Parathyroid adenoma (tissue), 2 donors: ENCODE data around the gene ADGRL3.
"Not testable (repeated sequence)": the region's sequence is repeated elsewhere in the genome, so short reads cannot be mapped to it uniquely, and the experiment has no call there.

Experiments used
- H2AFZ ChIP-seq: fragments of 300-600 bp; sonication (generic); one replicate; pipeline ENCODE4 v1.7.0; 2017; ENCODE audit warnings: antibody characterized with exemption, mild to moderate bottlenecking
- H3K27ac ChIP-seq: fragments of 300-600 bp; sonication (generic); one replicate; pipeline ENCODE4 v1.7.0; 2017
- H3K27me3 ChIP-seq: fragments of 300-600 bp; sonication (generic); one replicate; pipeline ENCODE4 v1.7.0; 2017; ENCODE audit warnings: low read length; ENCODE audit not compliant: control insufficient read depth, insufficient read depth
- H3K36me3 ChIP-seq: fragments of 300-600 bp; sonication (generic); one replicate; pipeline ENCODE4 v1.7.0; 2017; ENCODE audit warnings: low read length; ENCODE audit not compliant: control insufficient read depth, insufficient read depth
- H3K4me1 ChIP-seq: fragments of 300-600 bp; sonication (generic); one replicate; pipeline ENCODE4 v1.7.0; 2017; ENCODE audit warnings: control low read depth
- H3K4me2 ChIP-seq: fragments of 300-600 bp; sonication (generic); one replicate; pipeline ENCODE4 v1.7.0; 2017; ENCODE audit warnings: low read length
- H3K4me3 ChIP-seq: fragments of 300-600 bp; sonication (generic); one replicate; pipeline ENCODE4 v1.7.0; 2017; ENCODE audit warnings: low read depth, low read length
- H3K79me2 ChIP-seq: fragments of 300-600 bp; sonication (generic); one replicate; pipeline ENCODE4 v1.7.0; 2017; ENCODE audit warnings: control low read depth
- H3K9ac ChIP-seq: fragments of 300-600 bp; sonication (generic); one replicate; pipeline ENCODE4 v1.7.0; 2017; ENCODE audit warnings: mild to moderate bottlenecking
- H3K9me3 ChIP-seq: fragments of 300-600 bp; sonication (generic); one replicate; pipeline ENCODE4 v1.7.0; 2017; ENCODE audit warnings: low read length; ENCODE audit not compliant: control insufficient read depth
- TF ChIP-seq, protein P1 (sequence below): fragments of 300-600 bp; sonication (generic); IDR thresholded peaks from one replicate; pipeline ENCODE4 v1.7.0; 2017; ENCODE audit warnings: antibody characterized with exemption, mild to moderate bottlenecking
- donor health status: primary hyperparathyroidism.

Gene ADGRL3

DNA sequence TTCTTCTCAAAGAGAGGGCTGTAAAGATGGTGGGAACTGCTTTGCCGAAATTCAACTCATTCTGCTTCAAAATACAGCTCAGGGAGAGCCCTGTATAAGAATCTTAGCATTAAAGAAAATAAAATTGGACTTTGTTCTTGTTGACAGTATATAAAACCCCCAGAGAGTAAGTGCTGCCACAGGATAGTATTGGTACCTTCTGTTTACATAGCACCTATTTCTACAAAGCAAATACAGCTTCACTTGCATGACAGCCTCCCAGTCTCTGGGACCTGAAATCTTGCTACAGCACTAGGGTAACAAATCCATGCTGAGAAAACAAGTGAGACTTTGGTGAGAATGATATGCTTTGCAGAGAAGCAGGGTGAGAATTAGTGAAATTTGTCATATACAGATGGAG lies 428.6 kb downstream of the ADGRL3 start:
- Histone ChIP-seq H3K4me2 (no peak overlapping the region), H3K9ac (no peak overlapping the region), H3K27me3 (no peaks in the 10 kb centered on the region), H3K4me3 (no peak overlapping the region), H2AFZ (no peak overlapping the region), H3K36me3 (no peaks in the 10 kb centered on the region), H3K9me3 (no peaks in the 10 kb centered on the region), H3K4me1 (no peaks in the 10 kb centered on the region), H3K27ac (no peak overlapping the region), H3K79me2 (no peaks in the 10 kb centered on the region)
- TF ChIP-seq, protein P1, sequence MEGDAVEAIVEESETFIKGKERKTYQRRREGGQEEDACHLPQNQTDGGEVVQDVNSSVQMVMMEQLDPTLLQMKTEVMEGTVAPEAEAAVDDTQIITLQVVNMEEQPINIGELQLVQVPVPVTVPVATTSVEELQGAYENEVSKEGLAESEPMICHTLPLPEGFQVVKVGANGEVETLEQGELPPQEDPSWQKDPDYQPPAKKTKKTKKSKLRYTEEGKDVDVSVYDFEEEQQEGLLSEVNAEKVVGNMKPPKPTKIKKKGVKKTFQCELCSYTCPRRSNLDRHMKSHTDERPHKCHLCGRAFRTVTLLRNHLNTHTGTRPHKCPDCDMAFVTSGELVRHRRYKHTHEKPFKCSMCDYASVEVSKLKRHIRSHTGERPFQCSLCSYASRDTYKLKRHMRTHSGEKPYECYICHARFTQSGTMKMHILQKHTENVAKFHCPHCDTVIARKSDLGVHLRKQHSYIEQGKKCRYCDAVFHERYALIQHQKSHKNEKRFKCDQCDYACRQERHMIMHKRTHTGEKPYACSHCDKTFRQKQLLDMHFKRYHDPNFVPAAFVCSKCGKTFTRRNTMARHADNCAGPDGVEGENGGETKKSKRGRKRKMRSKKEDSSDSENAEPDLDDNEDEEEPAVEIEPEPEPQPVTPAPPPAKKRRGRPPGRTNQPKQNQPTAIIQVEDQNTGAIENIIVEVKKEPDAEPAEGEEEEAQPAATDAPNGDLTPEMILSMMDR: no peak

DNA sequence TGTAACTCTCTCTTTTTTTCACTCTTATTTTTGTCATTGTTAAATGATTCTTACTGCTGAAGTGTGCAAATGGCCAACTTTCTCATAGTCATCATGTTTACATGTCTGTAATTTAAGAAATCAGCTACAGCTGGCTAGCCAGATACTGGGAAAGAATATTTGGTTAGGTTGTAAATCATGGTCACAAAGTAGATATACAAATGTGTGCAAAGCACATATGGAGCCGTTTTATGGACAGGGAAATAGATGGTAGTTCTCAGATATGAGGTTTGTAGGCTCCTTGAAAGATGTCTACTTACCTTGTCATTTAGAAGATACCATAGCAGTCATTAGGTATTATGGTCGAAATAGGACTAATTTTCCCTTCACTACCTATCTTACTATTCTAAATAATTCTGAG lies 430.4 kb downstream of the ADGRL3 start:
- Histone ChIP-seq H3K79me2 (no peaks in the 10 kb centered on the region), H3K9me3 (no peaks in the 10 kb centered on the region), H3K36me3 (no peaks in the 10 kb centered on the region), H3K27ac (no peak overlapping the region), H2AFZ (no peak overlapping the region), H3K4me1 (no peaks in the 10 kb centered on the region), H3K4me2 (no peak overlapping the region), H3K9ac (no peak overlapping the region), H3K27me3 (no peaks in the 10 kb centered on the region), H3K4me3 (no peak overlapping the region)
- TF ChIP-seq, protein P1: no peak

DNA sequence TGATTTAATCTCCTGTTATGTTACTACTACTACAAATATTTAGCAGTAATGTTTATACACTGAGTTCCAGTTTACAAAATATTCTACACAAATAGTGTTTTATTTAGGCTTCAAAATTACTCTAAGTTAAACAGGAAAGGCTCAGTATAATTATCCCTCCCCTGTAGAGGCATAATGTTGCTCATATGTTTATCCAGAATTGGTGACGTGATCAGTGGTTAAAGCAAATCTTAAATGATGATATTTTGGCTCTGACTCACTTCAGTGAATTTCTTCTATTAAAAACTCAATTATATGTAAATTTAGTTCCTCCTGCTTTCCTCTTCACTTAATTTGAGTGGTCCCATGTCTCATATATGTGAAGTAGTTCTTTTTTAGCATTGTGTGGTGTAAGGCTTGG lies 438.5 kb downstream of the ADGRL3 start:
- no peak overlapping the region for H3K9ac ChIP-seq
- no peaks in the 10 kb centered on the region for H3K9me3 ChIP-seq
- no peak overlapping the region for H2AFZ ChIP-seq
- no peak overlapping the region for H3K27ac ChIP-seq
- H3K4me2 ChIP-seq: no peak overlapping the region
- no peak overlapping the region for H3K4me3 ChIP-seq
- H3K79me2 ChIP-seq: no peaks in the 10 kb centered on the region
- TF ChIP-seq, protein P1: no peak
- H3K36me3 ChIP-seq: no peaks in the 10 kb centered on the region
- no peaks in the 10 kb centered on the region for H3K4me1 ChIP-seq
- no peaks in the 10 kb centered on the region for H3K27me3 ChIP-seq

DNA sequence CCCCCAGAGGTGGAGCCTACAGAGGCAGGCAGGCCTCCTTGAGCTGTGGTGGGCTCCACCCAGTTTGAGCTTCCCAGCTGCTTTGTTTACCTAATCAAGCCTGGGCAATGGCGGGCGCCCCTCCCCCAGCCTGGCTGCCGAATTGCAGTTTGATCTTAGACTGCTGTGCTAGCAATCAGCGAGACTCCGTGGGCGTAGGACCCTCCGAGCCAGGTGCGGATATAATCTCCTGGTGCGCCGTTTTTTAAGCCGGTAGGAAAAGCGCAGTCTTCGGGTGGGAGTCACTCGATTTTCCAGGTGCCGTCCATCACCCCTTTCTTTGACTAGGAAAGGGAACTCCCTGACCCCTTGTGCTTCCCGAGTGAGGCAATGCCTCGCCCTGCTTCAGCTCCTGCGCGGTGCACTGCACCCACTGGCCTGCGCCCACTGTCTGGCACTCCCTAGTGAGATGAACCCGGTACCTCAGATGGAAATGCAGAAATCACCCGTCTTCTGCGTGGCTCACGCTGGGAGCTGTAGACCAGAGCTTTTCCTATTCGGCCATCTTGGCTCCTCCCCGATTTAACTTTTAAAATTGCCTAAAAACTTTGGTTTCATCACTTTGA lies 446.7 kb downstream of the ADGRL3 start:
- not testable (repeated sequence) for H2AFZ ChIP-seq, H3K27ac ChIP-seq, H3K4me2 ChIP-seq, H3K4me3 ChIP-seq, H3K36me3 ChIP-seq, H3K27me3 ChIP-seq, H3K9me3 ChIP-seq, H3K9ac ChIP-seq, H3K79me2 ChIP-seq, H3K4me1 ChIP-seq

DNA sequence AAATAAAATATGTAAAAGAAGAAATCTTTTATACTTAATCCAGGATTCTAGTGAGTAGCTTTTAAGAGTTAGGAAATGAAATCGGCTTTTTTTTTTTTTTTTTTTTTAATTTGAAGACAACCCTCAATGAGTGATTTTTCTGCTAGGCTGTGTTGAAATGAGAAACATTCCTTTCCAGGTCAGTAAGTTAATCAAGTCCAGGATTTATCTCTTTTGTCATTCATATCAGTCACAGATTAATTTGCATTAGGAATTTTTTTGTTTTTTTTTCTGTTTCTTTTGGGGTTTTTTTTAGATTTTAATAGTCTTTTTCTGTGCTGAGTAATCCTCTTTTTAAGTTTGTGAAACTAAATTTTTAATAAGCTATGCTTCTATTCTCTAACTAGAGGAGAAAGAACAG lies 448.1 kb downstream of the ADGRL3 start:
- Histone ChIP-seq H3K27me3 (no peaks in the 10 kb centered on the region), H3K27ac (no peak overlapping the region), H3K4me2 (no peak overlapping the region), H3K4me3 (no peak overlapping the region), H3K4me1 (no peaks in the 10 kb centered on the region), H2AFZ (no peak overlapping the region), H3K79me2 (no peaks in the 10 kb centered on the region), H3K9me3 (no peaks in the 10 kb centered on the region), H3K36me3 (no peaks in the 10 kb centered on the region), H3K9ac (no peak overlapping the region)
- TF ChIP-seq, protein P1: no peak
